GM21423 (cell line): Measurements from ENCODE around the gene FNDC3B.
A peak's percentile ranks its signal among the peaks of the same experiment; 100 is the strongest.
"Not testable (repeated sequence)": the region's sequence is repeated elsewhere in the genome, so short reads cannot be mapped to it uniquely, and the experiment has no call there.

Source experiments
- ATAC-seq: cut with Tn5 transposase; IDR thresholded peaks from one replicate; pipeline ENCODE4 v1.9.1; 2021; ENCODE audit warnings: mild to moderate bottlenecking, moderate library complexity; ENCODE audit not compliant: unreplicated experiment

The FNDC3B gene

DNA sequence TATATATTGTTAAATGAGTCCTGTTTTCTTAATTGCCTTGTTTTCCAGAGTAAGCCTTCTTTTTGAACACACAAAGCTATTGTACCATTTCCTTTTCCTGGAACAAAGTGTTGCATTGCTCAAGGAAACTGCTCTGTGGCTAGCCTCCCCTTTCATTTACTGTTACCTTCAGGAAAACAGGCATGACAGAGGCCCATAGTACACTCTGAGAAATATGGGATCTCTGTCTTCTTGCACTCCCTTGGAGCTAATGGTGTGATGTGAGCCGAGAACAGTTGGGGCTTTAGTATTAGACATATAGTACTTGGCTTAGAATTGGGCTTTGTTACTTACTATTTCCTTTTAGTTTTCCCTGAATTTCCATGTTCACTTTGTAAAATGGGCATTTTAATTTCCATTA is 215.2 kb downstream of the FNDC3B start:
- no peak for ATAC-seq

DNA sequence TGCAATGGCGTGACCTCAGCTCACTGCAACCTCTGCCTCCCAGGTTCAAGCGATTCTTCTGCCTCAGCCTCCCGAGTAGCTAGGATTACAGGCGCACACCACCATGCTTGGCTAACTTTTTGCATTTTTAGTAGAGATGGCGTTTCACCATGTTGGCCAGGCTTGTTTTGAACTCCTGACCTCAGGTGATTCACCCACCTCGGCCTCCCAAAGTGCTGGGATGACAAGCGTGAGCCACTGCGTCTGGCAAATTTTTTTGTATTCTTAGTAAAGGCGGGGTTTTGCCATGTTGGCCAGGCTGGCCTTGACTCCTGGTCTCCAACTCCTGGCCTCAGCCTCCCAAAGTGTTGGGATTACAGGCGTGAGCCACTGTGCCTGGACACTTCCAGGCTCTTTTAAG is 215.9 kb downstream of the FNDC3B start:
- ATAC-seq, result not testable (repeated sequence)

- no peak for ATAC-seq
These were observed 216.8 kb downstream of the FNDC3B start for GRCh38 chr3:172256101-172256734.

DNA sequence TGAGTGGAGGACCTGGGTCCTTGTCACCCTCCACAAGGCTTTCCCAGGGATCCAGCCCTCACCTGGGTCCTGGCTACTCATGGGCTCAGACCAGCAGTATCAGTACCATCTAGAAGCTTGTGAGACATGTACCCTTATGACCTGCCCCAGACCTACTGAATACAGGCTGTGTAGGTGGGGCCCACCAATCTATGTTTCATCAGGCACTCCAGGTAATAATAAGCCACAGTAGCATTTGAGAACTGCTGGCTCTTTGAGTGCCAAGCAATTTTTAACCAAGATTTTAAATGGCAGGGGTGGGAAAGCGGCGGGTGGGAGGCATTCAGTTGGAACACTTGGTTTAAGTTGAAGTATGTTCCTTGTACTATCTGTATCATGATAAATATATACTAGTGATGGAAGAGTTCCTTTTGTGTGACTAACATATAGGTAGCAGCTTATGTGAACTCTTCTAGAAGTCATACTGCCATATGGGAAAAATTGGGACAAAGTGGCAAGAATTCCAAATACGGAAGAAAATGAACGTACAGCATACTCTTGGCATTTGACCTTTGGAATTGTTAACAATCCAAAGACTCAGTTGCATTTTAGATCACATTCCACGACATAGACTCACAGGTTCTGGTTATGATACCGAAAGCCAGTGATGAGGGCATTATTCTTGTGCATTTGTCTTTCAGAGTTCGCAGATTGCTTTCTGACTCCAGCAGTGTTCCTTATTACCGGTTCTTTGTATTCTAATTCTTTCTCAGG is 218.4 kb downstream of the FNDC3B start:
- ATAC-seq, result no peak

DNA sequence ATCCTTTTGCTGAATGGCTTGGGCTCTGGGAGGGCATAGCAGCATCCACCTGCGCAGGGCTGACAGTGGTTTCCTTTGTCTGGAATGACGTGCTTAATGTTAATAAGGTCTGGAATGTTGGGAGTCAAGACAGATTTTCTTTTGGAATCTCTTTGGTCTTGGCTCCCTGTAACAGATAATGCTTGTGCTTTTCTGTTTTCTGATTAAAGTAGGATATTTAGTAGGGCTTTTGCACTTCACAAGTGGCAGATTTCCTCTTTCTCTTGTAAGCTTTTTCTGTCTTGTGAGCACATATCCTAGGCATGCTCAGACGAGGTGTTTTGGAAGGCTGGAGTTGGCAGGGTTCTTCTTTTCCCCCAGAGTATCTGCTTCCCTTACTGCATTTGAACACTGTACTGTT is 219.2 kb downstream of the FNDC3B start:
- ATAC-seq, result no peak

DNA sequence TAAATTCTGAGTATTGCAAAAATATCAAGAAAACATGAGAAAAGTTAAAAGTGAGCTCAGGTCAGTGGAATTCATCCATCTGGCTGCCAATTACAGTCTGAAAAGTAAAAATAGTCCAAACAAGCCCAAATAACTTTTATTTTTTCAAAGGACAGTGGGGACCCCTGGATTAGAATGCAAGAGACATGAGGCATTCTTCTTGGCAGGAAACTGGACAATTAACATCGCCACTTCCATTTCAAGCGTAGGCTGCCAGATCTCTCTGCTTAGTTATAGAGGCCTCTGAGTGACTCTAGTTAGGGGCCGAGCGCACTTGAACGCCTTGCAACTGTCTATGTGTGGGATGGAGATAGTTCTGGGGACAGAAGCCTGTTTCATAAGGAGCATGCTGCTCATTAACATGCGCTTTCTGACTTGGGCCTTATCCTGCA is 219.7 kb downstream of the FNDC3B start:
- ATAC-seq, result no peak

DNA sequence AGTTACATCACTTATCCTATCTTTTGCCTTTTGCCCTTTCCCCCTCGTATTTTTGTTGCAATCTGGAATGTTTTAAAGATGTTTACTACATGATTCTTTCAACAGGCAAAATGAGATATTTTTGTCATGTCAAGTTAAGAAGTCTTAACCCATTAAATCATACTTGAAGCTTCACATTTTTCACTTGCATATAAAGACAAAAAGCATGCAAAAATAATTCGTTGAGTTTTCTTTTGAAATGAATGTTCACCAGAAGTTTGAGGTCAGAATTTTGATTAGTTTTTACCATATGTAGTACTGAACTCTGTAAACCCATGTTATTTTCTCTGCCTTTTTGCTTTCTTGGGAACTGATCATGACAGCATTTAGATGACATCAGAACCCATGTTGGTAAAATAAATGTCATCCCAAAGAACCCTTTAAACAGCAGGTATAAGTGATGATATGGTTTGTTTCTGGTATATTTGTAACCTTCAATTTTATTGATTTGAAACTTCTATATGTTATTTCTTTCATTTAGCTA is 220.4 kb downstream of the FNDC3B start:
- no peak for ATAC-seq

DNA sequence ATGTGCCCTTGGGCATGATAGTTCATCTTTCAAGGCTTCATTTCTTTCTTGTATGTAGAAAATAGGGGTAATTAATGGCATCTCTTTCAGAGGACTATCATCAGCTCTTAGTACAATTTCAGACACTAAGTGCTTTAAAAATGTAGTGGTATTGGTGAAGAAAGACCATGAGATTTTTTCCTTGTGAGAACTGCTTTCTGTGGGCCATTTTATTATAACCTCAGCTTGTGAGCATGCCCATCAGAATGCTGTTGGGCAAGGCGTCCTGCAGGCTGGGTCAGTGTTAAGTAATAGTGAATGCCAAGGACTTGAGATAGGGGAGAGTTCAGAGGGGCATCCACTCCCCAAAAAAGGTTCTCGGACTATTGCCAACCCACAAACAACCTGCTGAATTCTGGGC is 221.0 kb downstream of the FNDC3B start:
- ATAC-seq, result no peak

DNA sequence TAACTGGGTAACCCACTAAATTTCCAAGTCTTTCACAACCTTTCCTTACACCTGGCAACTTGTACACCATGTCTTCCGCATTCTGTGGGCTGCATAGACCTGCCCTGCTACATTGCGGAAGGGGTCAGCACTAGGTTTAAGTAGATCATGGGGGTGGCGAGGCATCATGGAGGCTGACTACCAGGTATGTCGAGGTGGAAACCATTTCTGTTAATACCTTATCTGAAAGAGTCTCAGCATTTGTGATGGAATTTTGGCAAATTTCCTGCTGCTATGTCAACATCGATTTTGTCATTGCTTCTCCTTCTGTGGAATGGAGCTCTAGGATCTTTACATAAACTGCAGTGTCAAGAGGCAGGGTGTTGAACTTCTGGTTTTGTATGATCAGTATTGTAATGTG is 221.7 kb downstream of the FNDC3B start:
- ATAC-seq, result no peak

DNA sequence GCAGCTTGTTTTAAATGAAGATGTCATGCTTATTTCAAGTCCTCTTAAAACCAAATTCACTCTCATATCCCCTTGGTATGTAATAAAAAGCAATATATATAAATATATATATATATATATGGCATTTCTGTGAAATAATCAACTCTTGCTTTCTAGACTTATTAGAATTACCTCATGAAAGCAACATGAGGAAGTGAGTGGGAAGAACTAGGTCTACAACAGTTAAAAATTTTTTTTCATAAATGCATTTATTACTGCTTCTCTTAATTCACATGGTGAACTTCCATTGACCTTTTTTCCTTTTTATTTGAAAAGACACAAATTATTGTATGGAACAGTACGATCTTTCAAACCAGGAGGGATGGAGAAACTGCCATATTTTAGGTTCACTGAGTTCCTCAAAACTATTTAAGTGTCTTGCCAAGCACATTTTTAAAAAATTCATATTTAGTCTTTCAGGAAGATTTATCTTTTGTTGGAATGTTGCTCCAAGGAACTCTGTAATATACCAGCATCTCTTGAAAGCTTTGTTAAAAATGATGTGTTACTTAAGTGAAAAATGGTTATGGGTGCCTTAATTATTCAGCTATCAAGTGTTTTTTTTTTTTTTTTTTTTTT is 223.7 kb downstream of the FNDC3B start:
- no peak for ATAC-seq

DNA sequence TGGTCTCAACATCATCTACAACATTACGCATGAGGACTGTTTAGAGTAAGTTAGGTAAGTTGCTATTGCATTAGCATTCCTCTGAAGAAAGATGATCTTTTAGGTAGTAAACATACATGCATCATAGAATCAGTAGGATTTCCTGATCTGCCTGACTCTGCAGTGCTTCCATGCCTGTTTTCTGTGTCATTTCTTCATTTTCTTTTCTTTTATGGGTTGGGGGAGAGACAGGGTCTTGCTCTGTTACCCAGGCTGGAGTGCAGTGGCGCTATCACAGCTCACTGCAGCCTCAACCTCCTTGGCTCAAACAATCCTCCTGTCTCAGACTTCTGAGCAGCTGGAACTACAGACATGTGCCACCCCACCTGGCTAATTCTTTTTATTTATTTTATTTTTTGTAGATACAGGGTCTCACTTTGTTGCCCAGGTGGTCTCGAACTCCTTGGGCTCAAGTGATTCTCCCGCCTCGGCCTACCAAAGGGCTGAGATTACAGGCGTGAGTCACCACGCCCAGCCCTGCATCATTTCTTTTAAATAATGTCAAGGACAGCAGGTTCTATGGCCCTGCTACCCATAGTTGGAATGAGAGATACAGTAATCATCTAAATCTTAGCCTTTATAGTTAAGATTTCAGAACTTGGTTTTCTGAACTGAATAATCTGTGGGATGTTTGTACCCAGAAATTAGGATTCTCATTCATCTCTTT is 224.6 kb downstream of the FNDC3B start:
- ATAC-seq, result no peak

DNA sequence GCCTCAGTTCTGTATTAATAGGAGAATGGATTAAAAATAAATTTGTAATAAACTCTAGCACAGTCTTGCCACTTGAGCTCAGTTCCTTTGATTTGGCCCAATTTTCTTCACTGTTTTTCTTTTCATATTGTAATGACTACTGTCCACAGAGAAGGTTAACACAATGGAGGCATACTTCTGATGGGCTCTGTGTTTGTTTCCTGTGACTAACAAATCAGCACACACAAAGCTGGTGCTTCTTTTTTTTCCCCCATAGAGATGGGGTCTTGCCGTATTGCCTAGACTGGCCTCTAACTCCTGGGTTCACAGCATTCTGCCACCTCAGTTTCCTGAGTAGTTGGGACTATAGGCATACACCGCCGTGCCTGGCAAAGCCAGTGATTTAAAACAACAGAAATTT is 226.7 kb downstream of the FNDC3B start:
- ATAC-seq, result no peak

GRCh38 chr3:172268425-172268824 is 229.0 kb downstream of the FNDC3B start:
- ATAC-seq, result no peak

- ATAC-seq, result no peak
These were observed 229.5 kb downstream of the FNDC3B start for GRCh38 chr3:172268868-172269267.

- ATAC-seq, result peak; percentile 97
These were observed 231.3 kb downstream of the FNDC3B start for GRCh38 chr3:172270557-172271166.

DNA sequence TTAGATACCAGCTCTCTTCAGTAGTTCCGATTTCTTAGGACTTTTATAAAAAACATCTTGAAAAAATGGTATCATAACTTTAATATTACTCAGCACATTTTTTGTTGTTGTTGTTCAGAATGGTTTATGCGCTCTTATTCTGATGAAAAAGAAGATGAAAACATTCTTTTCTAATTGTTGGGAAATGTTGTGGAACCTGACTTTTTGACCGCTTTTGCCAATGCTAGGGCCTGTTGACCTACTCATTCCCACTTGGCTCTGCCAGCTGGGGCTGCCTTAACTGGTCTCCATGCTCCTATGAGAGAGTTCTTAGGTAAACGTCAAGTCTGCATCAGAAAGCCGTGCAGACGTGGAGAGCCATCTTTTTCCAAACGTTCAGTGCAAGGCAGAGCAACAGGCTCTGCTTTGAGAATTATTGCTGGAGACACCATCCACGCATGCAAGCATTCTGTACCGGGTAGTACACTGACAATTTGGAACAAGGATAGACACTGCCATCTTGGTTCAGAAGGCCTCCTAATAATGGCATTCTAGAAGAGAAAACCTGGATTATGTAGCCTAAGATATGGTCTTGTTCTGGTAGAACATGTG is 232.1 kb downstream of the FNDC3B start:
- ATAC-seq, result no peak

- no peak for ATAC-seq
These were observed 233.3 kb downstream of the FNDC3B start for GRCh38 chr3:172272698-172273097.

DNA sequence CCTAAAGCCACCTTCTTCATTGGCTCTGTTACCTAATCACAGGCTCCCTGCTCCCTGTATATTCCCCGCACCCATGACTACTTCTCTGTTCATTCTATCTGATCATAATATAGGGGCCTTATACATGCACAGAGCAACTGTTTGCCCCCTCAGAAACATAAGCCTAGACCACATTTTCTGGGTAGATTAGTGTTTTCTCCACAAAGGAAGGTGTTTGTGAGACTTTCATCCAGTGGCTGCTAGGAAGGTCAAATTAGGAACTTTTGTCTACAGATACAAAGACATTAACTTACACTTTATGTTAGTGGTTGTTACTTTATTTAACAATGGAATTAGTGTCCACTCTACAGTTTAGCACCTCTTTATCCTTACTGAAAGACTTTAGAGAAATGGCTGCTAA is 234.0 kb downstream of the FNDC3B start:
- ATAC-seq, result no peak

DNA sequence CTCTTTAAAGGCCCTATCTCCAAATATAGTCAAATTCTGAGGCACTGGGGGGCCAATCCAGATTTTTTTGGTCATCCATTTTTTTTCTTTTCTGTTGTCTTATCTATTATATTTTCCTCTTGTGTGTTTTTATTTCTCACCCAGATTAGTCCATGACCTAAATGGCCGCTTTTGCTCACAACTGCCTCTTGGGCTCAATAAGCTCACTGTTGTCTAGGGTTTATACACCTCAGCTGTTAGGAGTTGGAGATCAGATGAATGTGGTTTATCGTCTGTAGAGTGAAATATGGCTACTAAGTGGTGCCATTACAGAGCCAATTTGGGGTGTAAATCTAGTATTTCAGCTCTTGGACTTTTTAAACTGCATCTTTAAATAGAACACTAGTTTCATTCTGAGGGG is 235.5 kb downstream of the FNDC3B start:
- ATAC-seq, result no peak

DNA sequence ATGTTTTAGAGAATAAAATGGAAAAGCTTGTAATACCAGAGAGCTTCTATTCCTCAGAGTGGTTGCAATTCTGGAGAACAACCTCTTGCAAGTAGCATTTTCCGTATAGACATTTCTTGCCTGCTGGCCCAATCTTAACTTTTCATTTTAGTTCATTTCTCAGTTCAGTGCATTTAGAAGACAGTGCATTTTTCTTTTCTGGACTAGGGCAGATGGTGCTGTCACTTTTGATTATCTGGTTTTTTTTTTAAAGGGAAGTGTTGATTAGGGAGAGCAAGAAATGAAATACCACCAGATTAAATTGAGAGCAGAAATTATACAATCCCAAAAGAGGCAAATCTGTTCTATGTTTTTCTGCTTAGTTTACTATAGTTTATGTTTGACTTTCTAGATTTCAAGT is 236.2 kb downstream of the FNDC3B start:
- ATAC-seq, result no peak

DNA sequence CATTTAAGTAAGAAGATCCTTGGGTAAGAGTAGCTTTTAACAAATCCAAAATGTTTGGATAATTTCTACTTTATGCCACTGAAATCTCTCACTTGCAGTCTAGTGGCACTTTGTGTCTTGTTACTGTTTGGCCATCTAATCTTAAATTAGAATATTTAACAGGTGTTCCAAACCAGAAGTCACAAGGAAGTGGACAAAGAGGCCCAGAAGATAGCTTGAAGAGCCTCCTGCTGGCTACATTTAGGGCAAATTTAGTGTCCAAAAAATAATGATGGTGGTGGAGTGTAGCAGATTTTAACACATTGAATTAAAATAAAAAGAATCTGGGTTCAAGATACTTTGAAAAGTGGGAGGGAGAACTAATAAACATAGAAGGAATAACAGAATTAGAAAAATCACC is 236.7 kb downstream of the FNDC3B start:
- ATAC-seq, result no peak
